ENCODE results near the gene WDR38.

- TF ChIP-seq CTCF (IDR thresholded peaks at IDR 0.05) (no peak), SIN3A (IDR thresholded peaks at IDR 0.05; ENCODE audit: borderline replicate concordance, insufficient read depth, low read depth, low read length) (no peak)
Measured at GRCh38 chr9:124835026-124835557, 18.2 kb upstream of the WDR38 start.

Data from Panc1 (cell line).